GM18502 (cell line): ENCODE results near the gene ARHGEF2.

ENCODE experiments used
- ATAC-seq: cut with Tn5 transposase; IDR thresholded peaks from one replicate; pipeline ENCODE4 v1.9.1; 2021; ENCODE audit warnings: mild to moderate bottlenecking; ENCODE audit not compliant: unreplicated experiment, poor library complexity

The ARHGEF2 gene

DNA sequence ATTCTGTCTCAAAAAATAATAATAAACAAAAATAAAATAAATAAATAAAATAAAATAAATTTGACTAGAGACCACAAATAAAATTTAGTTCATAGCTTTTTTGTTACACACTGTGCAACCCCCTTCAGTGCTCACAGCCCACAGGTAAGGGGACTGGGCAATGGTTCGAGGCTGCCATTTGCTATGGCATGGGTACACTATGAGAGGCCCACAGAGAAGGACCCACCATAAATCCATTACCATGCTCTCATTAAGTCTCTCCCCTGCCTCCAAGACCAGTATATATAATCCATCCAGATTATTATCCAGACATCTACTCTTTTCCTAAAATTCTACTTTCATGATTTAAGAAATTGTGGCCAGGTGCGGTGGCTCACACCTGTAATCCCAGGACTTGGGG, 58.5 kb downstream of the ARHGEF2 start:
- no peak for ATAC-seq

DNA sequence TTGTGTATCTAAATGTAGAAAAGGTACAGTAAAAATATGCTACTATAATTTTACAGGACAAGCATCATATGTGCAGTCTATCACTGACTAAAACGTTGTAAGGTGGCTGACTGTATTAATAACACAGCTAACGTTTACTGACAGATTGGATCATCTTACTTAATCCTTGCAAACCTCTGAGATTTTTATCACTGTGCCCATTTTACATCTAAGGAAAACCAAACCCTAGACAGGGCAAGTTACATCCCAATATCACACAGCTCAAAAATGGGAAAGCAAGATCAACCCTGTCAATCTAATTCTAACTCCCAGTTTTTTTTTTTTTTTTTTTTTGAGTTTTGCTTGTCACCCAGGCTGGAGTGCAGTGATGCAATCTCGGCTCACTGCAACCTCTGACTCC, 59.7 kb downstream of the ARHGEF2 start:
- ATAC-seq, result no peak

DNA sequence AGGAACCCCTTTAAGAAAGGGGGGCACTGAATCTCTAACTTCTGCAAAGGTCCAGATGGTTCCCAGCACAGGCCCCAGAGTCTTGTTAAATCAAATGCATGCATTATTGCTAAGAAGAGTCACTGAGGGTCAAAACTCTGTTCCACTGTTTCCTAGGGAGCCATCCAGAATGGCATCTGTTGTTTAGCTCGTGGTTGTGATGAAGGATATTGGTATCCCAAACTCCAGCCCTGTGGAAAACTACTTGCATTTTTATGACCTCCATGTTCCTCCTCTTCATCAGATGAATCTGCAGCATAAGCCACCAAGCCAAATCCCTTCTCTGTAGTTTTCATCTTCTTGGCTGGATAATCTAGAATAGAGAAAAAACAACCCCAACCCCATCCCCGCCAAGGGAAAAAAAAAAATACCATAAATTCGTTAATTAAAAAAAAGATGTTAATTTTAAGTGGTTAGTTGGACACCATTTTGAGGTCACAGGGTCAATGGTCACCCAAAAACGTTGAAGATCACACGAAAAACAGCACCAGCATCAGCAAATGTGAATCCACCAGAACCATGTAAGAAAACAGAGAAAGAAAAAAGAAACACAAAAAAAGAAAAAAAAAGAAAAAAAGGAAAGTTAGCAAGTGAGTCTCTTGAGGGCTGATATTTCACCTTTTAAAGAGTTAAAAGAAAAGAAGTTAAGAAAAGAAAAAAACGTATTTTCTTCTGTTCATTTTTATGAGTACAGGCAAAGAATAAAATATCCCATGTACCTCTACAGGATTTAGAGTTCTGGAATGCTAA, 64.2 kb downstream of the ARHGEF2 start:
- ATAC-seq, result no peak

DNA sequence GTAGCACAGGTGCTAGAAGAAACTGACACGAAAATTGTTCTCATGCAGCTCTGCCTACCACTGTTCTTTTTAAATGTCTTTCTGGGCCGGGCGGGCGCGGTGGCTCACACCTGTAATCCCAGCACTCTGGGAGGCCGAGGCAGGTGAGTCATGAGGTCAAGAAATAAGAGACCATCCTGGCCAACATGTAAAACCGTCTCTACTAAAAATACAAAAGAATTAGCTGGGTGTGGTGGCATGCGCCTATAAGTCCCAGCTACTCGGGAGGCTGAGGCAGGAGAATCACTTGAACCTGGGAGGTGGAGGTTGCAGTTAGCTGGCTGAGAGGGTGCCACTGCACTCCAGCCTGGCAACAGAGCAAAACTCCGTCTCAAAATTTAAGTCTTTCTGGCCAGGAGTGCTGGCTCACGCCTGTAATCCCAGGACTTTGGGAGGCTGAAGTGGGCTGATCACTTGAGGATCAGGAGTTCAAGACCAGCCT, 66.3 kb downstream of the ARHGEF2 start:
- peak; percentile 2 for ATAC-seq

DNA sequence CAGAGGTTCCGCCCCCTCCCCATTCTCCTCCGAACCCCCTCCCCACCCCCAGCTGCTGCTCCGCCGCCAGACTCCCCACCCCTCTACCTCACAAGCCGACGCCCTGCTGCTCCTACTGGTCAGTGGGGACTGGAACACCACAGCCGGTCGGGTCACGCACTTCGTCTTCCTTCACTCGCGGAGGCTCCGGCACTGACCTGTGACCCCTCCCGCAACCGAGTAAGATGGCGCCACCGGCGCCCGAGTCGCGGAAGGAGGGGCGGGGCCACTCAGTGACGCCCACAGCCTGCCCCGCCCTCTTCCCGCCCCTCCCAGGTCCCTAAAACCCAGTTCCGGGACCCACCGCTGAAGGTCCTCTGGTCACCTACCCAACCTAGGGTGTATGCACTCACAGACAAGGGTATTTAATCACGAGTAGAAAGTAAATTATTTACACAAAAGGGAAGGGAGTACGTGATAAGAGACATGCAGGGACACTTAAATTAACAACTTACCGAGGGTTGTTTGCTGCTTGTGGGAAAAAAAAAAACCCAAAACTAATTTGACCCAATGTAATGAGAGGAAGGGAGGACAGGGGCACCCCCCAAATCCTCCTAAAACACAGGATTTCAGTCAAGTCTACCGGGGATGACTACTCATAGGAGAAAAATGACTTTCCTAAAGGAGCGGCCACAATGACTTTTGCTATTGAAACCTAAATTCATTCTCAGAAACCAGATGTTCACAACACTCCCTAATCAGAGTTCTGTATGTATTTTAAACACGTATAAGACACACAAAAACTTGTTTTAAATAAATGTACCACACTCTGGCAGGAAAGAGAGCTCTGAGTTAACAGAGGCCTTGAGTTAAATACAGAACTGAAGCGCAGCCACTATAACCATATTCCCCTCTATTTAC, 66.9 kb downstream of the ARHGEF2 start, which contains the start of gene RIT1:
TSS of gene RIT1 (minus strand) at position 194 of the 900 bp plus-strand sequence. CDS start 588 bp downstream, outside the sequence.
- ATAC-seq, result peak; percentile 78

DNA sequence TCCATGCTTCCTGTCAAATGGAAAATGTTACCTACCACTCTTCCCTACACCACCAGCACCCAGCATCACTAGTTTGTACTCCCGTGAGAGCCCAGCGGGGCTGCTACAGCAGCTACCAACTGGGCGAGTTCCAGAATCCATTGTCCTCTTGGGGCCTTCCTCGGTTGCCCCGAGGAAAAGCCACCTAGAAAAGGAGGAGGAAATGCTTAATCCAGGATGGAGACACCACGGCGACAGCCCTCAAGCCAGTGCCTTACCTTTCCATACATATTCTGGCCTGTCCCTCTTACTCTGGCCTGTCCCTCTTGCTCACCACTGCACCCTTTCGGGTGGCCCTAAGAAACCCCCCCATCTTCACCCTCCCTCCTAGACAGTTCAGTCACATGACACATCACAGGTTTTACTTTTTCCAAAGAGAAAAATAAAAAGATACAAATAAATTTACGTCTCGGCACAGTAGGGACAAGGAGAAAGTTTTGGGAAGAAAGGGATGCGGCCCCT, 67.7 kb downstream of the ARHGEF2 start:
- ATAC-seq, result peak; percentile 38

DNA sequence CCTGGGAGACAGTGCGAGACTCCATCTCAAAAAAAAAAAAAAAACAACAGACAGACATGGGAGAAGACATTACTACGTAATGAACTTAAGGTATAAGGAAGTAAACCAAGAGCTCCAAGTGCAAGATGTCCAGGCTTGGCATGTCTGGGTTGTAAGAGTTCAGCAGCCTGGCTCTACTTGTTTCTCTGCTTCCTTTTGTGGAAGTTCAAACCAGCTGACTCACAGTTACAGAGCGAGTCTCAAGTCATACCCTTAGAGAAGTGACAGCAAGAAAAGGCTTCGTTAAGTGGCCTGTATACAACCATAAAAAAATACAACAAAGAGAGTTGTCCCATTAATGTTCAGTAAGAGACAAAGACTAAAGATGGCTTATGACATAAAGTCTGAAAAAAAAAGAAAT, 68.5 kb downstream of the ARHGEF2 start:
- ATAC-seq, result no peak

DNA sequence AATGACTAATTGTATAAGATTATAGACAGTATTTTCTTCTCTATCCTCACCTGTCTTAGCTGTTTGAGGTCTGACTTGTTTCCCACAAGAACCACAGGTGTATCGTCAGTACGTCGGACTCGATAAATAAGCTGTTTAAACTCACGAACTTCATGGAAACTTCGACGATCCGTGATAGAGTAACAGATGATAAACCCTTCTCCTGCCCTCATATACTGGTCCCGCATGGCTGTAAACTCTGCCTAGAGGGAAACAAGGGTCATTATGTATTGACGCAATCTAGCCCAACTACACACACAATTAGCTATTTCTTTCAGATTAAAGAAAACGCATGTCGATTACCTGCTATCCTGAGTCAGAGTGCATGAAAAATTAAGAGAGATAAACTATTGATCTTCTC, 74.1 kb downstream of the ARHGEF2 start:
- no peak for ATAC-seq

DNA sequence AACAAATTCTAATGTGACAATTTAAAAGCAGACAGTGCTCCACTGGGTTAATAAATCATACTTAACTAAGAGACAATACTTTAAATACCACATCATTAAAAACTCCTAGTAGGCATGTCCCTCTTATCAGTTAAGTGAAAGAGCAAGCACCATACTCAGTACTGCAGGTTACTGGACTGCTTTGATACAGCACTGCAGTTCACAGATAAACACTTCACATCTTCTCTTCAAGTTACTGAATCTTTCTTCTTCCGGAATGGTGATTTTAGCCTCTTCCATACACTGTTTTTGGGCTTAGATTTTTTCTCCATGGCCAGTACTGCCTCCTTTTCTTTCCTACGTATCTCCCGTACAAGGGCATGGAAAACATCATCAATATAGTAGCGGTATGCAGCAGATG, 78.2 kb downstream of the ARHGEF2 start:
- no peak for ATAC-seq

DNA sequence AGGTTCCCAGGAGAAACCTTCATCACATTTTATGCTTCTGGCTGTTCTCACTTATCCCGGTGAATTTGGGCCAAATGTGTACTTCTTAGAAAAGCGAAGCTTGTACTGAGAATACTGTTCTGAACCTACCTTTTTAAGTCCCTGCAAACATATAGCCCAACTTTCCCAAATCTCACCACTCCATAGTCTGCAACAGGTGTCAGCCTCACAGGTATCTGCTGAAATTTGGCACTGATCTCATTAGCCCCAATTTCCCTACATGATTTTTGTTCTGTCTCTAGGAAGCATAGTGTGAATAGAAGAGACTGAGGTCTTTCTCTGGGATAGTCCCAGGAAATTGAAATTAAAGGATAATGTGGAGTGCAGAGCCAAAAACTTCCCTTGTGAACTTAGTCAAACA, 78.7 kb downstream of the ARHGEF2 start:
- ATAC-seq, result no peak

DNA sequence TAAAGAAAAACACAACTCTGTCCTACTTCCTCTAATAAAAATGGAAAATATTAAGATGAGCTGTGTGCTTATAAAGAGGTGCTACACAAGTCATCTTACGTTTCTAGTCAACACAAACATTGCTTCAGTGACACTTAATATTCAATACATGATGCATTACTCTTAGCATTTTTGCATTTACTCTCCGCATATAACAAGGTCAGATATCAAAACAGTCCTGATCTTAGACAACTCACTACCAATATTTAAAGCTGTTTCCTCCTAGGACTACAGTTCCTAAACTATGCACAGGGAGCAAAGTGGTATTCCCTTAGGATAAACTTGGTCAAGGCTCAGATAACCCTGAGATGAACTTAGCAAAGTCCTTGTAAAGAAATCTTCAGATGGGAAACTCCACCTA, 79.5 kb downstream of the ARHGEF2 start:
- ATAC-seq, result no peak

DNA sequence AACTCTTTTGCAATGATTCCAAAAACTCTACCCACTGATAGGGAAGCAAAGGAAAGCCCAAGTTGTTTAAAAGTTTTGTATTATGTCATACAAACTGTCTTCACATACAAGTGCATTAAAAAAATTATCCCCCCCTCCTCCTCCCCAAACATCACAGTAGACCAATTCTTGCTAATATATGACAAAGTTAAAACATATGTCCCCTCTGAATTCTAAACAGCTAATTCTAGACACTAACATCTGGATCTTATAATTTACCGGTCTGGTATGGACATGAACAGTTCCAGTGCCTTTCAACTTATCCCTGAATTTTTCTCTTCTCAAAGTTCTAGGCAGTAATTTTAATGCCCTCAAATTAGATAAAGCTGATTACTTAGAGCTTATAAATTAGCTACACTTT, 80.6 kb downstream of the ARHGEF2 start:
- ATAC-seq, result no peak
